Left ventricle myocardium inferior (tissue), 1 donor: ENCODE data around the gene PDPN. TPM values are rescaled to one million over a fixed set of nuclear protein-coding genes. Genes with fewer than 3 reads are reported as not detected.

Experiments used
- DNase-seq: peaks from one replicate; pipeline ENCODE4 v3.0.0-alpha.2; 2020
- H3K27ac ChIP-seq: fragments of 200-600 bp; replicated peaks from 2 replicates; pipeline ENCODE4 v1.8.0; 2021
- H3K27me3 ChIP-seq: fragments of 200-600 bp; 2 replicates; pipeline ENCODE4 v1.8.0; 2021; ENCODE audit warnings: low read depth
- H3K36me3 ChIP-seq: fragments of 200-600 bp; 2 replicates; pipeline ENCODE4 v1.8.0; 2021
- H3K4me1 ChIP-seq: fragments of 200-600 bp; 2 replicates; pipeline ENCODE4 v1.8.0; 2021
- H3K4me3 ChIP-seq: fragments of 200-600 bp; 2 replicates; pipeline ENCODE4 v1.8.0; 2021; ENCODE audit warnings: mild to moderate bottlenecking, moderate library complexity
- H3K9me3 ChIP-seq: fragments of 200-600 bp; replicated peaks from 2 replicates; pipeline ENCODE4 v1.8.0; 2021
- CTCF ChIP-seq: fragments of 200-600 bp; IDR thresholded peaks from 2 replicates; pipeline ENCODE4 v1.8.0; 2021; ENCODE audit warnings: antibody characterized with exemption, mild to moderate bottlenecking, borderline replicate concordance
- intact Hi-C: fragments of 100-400 bp; cut with micrococcal nuclease; formaldehyde crosslinking; loops from one replicate; pipeline ENCODE4 v1.11.0; 2022
- total RNA-seq: library from RNA; stranded (reverse); fragmentation: NEBNext Ultra II Directional; extraction: Animal tissue kit (Norgen Biotek cat#: 25700); gene quantifications from one replicate; pipeline ENCODE4 v1.2.1, GENCODE V29; 2021
- donor health status: DM: no; HTN: yes; CAD: no; lungs with severe emphysema.

The PDPN gene
- total RNA-seq, 1 donor from 2014 or later = 16.7 TPM

- no peak for TF ChIP-seq CTCF
- intact Hi-C loops = no loop called here
These were observed 39.5 kb downstream of the PDPN start for GRCh38 chr1:13623021-13623637.

GRCh38 chr1:13624526-13624925 is 40.9 kb downstream of the PDPN start:
- intact Hi-C loops = no loop called here
- Histone ChIP-seq H3K9me3 (no peaks in the 10 kb centered on the region), H3K27ac (no peak overlapping the region), H3K4me1 (peaks cover 8% of the 10 kb centered on the region), H3K27me3 (no peaks in the 10 kb centered on the region), H3K36me3 (no peaks in the 10 kb centered on the region), H3K4me3 (no peak overlapping the region)
- DNase-seq = no peak
- no peak for TF ChIP-seq CTCF

More at GRCh38 chr1:13623021-13623637, 39.5 kb downstream of the PDPN start:
- Histone ChIP-seq H3K4me1 (peaks cover 8% of the 10 kb centered on the region), H3K9me3 (no peaks in the 10 kb centered on the region), H3K4me3 (no peak overlapping the region), H3K27ac (no peak overlapping the region), H3K27me3 (no peaks in the 10 kb centered on the region), H3K36me3 (no peaks in the 10 kb centered on the region)
- no peak for DNase-seq

- intact Hi-C loops = no loop called here
- no peak for TF ChIP-seq CTCF
- H3K4me3 ChIP-seq = no peak overlapping the region
- no peaks in the 10 kb centered on the region for H3K4me1 ChIP-seq
- peaks cover 2% of the 10 kb centered on the region for H3K9me3 ChIP-seq
- DNase-seq = no peak
- H3K36me3 ChIP-seq = no peaks in the 10 kb centered on the region
- no peaks in the 10 kb centered on the region for H3K27me3 ChIP-seq
- H3K27ac ChIP-seq = no peak overlapping the region
These were observed 43.5 kb downstream of the PDPN start for GRCh38 chr1:13627127-13627526.

- intact Hi-C loops = no loop called here
- no peaks in the 10 kb centered on the region for H3K27me3 ChIP-seq
- H3K9me3 ChIP-seq = peaks cover 6% of the 10 kb centered on the region
- no peaks in the 10 kb centered on the region for H3K36me3 ChIP-seq
- no peak for DNase-seq
- no peaks in the 10 kb centered on the region for H3K4me1 ChIP-seq
- TF ChIP-seq CTCF = no peak
- H3K27ac ChIP-seq = no peak overlapping the region
- H3K4me3 ChIP-seq = no peak overlapping the region
These were observed 44.6 kb downstream of the PDPN start for GRCh38 chr1:13628218-13628617.

- TF ChIP-seq CTCF = no peak
These were observed 45.1 kb downstream of the PDPN start for GRCh38 chr1:13628711-13629110.

More at GRCh38 chr1:13628711-13629110, 45.1 kb downstream of the PDPN start:
- no peaks in the 10 kb centered on the region for H3K36me3 ChIP-seq
- H3K4me3 ChIP-seq = no peak overlapping the region
- H3K4me1 ChIP-seq = no peaks in the 10 kb centered on the region
- peaks cover 1% of the 10 kb centered on the region for H3K27me3 ChIP-seq
- DNase-seq = no peak
- peaks cover 7% of the 10 kb centered on the region for H3K9me3 ChIP-seq
- no peak overlapping the region for H3K27ac ChIP-seq
- intact Hi-C loops = no loop called here
